ENCODE data around the gene HACD3.

The HACD3 gene

GRCh38 chr15:65619626-65620290 is 89.5 kb downstream of the HACD3 start:
- no peak overlapping the region for H3K4me3 ChIP-seq (ENCODE audit: low read depth, low read length)
- DNase-seq (ENCODE audit: low read depth, low spot score) = no peak
- no peak for TF ChIP-seq CTCF (IDR thresholded peaks at IDR 0.05; ENCODE audit: low read depth, low read length)
- in situ Hi-C loops (cut with HindIII; ENCODE audit: low sequenced_read_pairs) = no loop called here

GRCh38 chr15:65620833-65621232 is 90.6 kb downstream of the HACD3 start:
- DNase-seq (ENCODE audit: low read depth, low spot score) = no peak
- TF ChIP-seq CTCF (IDR thresholded peaks at IDR 0.05; ENCODE audit: low read depth, low read length) = no peak
- H3K4me3 ChIP-seq (ENCODE audit: low read depth, low read length) = no peak overlapping the region
- in situ Hi-C loops (cut with HindIII; ENCODE audit: low sequenced_read_pairs) = no loop called here

GRCh38 chr15:65621638-65622037 is 91.4 kb downstream of the HACD3 start, which contains the start of gene SLC24A1:
SLC24A1 (plus strand) TSS chr15:65621938; CDS start chr15:65624081, 2,143 bp downstream.
- in situ Hi-C loops (cut with HindIII; ENCODE audit: low sequenced_read_pairs) = no loop called here
- DNase-seq (ENCODE audit: low read depth, low spot score) = no peak
- no peak for TF ChIP-seq CTCF (IDR thresholded peaks at IDR 0.05; ENCODE audit: low read depth, low read length)
- no peak within 1 kb of the TSS for H3K4me3 ChIP-seq (ENCODE audit: low read depth, low read length)

- TF ChIP-seq CTCF (IDR thresholded peaks at IDR 0.05; ENCODE audit: low read depth, low read length) = no peak
- in situ Hi-C loops (cut with HindIII; ENCODE audit: low sequenced_read_pairs) = no loop called here
Observed at GRCh38 chr15:65623103-65623502, 92.8 kb downstream of the HACD3 start.

GRCh38 chr15:65626856-65627255 is 96.6 kb downstream of the HACD3 start:
- in situ Hi-C loops (cut with HindIII; ENCODE audit: low sequenced_read_pairs) = no loop called here
- DNase-seq (ENCODE audit: low read depth, low spot score) = no peak
- TF ChIP-seq CTCF (IDR thresholded peaks at IDR 0.05; ENCODE audit: low read depth, low read length) = no peak

More at GRCh38 chr15:65623103-65623502, 92.8 kb downstream of the HACD3 start:
- DNase-seq (ENCODE audit: low read depth, low spot score) = no peak
- H3K4me3 ChIP-seq (ENCODE audit: low read depth, low read length) = no peak overlapping the region

More at GRCh38 chr15:65626856-65627255, 96.6 kb downstream of the HACD3 start:
- H3K4me3 ChIP-seq (ENCODE audit: low read depth, low read length) = no peak overlapping the region
